SK-N-SH (cell line): ENCODE measurements around the gene ERLEC1. TPM values are rescaled to one million over a fixed set of nuclear protein-coding genes. Genes with fewer than 3 reads are reported as not detected.

Experiments used
- CTCF ChIA-PET: fragments of 300-600, 350-600 bp; formaldehyde crosslinking; extraction: SDS; loops from one replicate; lab custom pipeline; 2021; lab: Yijun Ruan, JAX
- POLR2A ChIA-PET: fragments of 350-600 bp; sonication (Branson Sonifier 250); formaldehyde crosslinking; extraction: SDS; loops from one replicate; lab custom pipeline; 2020; ENCODE audit warnings: antibody characterized with exemption, inconsistent platforms; lab: Yijun Ruan, JAX
- DNase-seq: peaks from one replicate; pipeline ENCODE4 v3.0.0; 2012
- H2AFZ ChIP-seq: fragments of 200-600 bp; sonication (generic); 2 replicates; pipeline ENCODE4 v1.8.1; 2016; ENCODE audit warnings: antibody characterized with exemption, mild to moderate bottlenecking, low read depth
- H3F3A ChIP-seq: fragments of 200-600 bp; sonication (generic); replicated peaks from 2 replicates; pipeline ENCODE3; 2016; ENCODE audit warnings: antibody characterized with exemption, mild to moderate bottlenecking; ENCODE audit not compliant: insufficient read depth
- H3K27ac ChIP-seq, 2 experiments: fragments of 200-500 bp in 1 of 2; fragments of 200-600 bp in 1 of 2; sonication (Bioruptor generic) in 1 of 2; sonication (generic), shearing (Covaris generic) in 1 of 2; 2 replicates each; pipeline versions ENCODE4 v1.5.1 to v1.6.1; 2014 to 2016; ENCODE audit warnings: low read depth in 2 of 2, inconsistent platforms in 1 of 2, low read length in 1 of 2, mild to moderate bottlenecking in 1 of 2, mixed read lengths in 1 of 2
- H3K27me3 ChIP-seq: fragments of 200-600 bp; sonication (generic), shearing (Covaris generic); 2 replicates; pipeline ENCODE4 v1.6.1; 2016; ENCODE audit warnings: mixed run types; ENCODE audit not compliant: insufficient read depth
- H3K36me3 ChIP-seq, 2 experiments: fragments of 200-500 bp in 1 of 2; fragments of 200-600 bp in 1 of 2; sonication (Bioruptor generic) in 1 of 2; sonication (generic) in 1 of 2; replicated peaks in 1 of 2; 2 replicates each; pipeline versions ENCODE3 to v1.5.1; 2014 to 2016; ENCODE audit warnings: low read length in 1 of 2, mild to moderate bottlenecking in 1 of 2; ENCODE audit not compliant: insufficient read depth in 2 of 2, control insufficient read depth in 1 of 2
- H3K4me1 ChIP-seq, 2 experiments: fragments of 200-500 bp in 1 of 2; fragments of 200-600 bp in 1 of 2; sonication (Bioruptor generic) in 1 of 2; sonication (generic), shearing (Covaris generic) in 1 of 2; 2 replicates each; pipeline versions ENCODE4 v1.5.1 to v1.6.1; 2014 to 2016; ENCODE audit warnings: low read depth in 1 of 2, low read length in 1 of 2, mixed run types in 1 of 2; ENCODE audit not compliant: insufficient read depth in 2 of 2, control insufficient read depth in 1 of 2
- H3K4me2 ChIP-seq: fragments of 200-600 bp; sonication (generic), shearing (Covaris generic); 2 replicates; pipeline ENCODE4 v1.6.1; 2017; ENCODE audit warnings: mixed run types
- H3K4me3 ChIP-seq, 2 experiments: fragments of 200-500 bp in 1 of 2; fragments of 200-600 bp in 1 of 2; sonication (Bioruptor generic) in 1 of 2; sonication (generic), shearing (Covaris generic) in 1 of 2; 2 replicates each; pipeline versions ENCODE4 v1.5.1 to v1.8.1; 2014 to 2016; ENCODE audit warnings: low read depth in 2 of 2, inconsistent platforms in 1 of 2, low read length in 1 of 2, mild to moderate bottlenecking in 1 of 2, mixed read lengths in 1 of 2, moderate library complexity in 1 of 2
- H3K79me2 ChIP-seq: fragments of 200-600 bp; sonication (generic); 2 replicates; pipeline ENCODE4 v1.8.1; 2017; ENCODE audit warnings: mild to moderate bottlenecking; ENCODE audit not compliant: insufficient read depth
- H3K9ac ChIP-seq: fragments of 200-600 bp; sonication (generic); 2 replicates; pipeline ENCODE4 v1.6.1; 2017; ENCODE audit warnings: mixed run types
- H3K9me2 ChIP-seq: fragments of 200-600 bp; sonication (generic); 2 replicates; pipeline ENCODE4 v1.6.1; 2017; ENCODE audit warnings: mixed run types
- H3K9me3 ChIP-seq: fragments of 200-600 bp; sonication (generic); 2 replicates; pipeline ENCODE4 v1.6.1; 2017; ENCODE audit warnings: mixed run types, mild to moderate bottlenecking, moderate library complexity
- H4K20me1 ChIP-seq: fragments of 200-600 bp; sonication (generic); 2 replicates; pipeline ENCODE4 v1.6.1; 2017; ENCODE audit warnings: mild to moderate bottlenecking, mixed run types; ENCODE audit not compliant: insufficient read depth
- ELF1 ChIP-seq: IDR thresholded peaks from 2 replicates; pipeline ENCODE4 v1.4.0; 2012
- EZH2phosphoT487 ChIP-seq: fragments of 200-600 bp; sonication (generic); IDR thresholded peaks from 2 replicates; pipeline ENCODE4 v1.6.1; 2017; ENCODE audit warnings: low read depth, mixed run types, mild to moderate bottlenecking, antibody characterized with exemption, moderate library complexity, borderline replicate concordance
- FOXJ3 ChIP-seq: sonication (generic); formaldehyde crosslinking; IDR thresholded peaks from 2 replicates; pipeline ENCODE4 v1.5.1; 2020; ENCODE audit warnings: mild to moderate bottlenecking, missing genetic modification reagents
- NFIC ChIP-seq: IDR thresholded peaks from 2 replicates; pipeline ENCODE4 v1.4.0; 2012; ENCODE audit warnings: borderline replicate concordance
- RAD21 ChIP-seq: IDR thresholded peaks from 2 replicates; pipeline ENCODE4 v1.6.1; 2012; ENCODE audit warnings: mild to moderate bottlenecking, low read length
- WGBS: methylation state at CpG from one replicate; pipeline ENCODE4 v1.1.6; 2017; ENCODE audit warnings: low lambda C conversion rate; 5-methylcytosine and 5-hydroxymethylcytosine counted together
- polyA plus RNA-seq, 3 experiments: library from polyadenylated mRNA; depleted of rRNA; stranded (reverse); fragments of >200 nt; gene quantifications; 2 replicates each; pipeline ENCODE4 v1.2.3, GENCODE V29; 2012
- TF ChIP-seq, protein P1 (sequence below): IDR thresholded peaks from 2 replicates; pipeline ENCODE4 v1.4.0; 2012; ENCODE audit warnings: low read depth
- TF ChIP-seq, protein P2 (sequence below): fragments of 150-350 bp; IDR thresholded peaks from 2 replicates; pipeline ENCODE4 v1.6.1; 2017; ENCODE audit warnings: antibody characterized with exemption, low read length, low read depth, borderline replicate concordance
- TF ChIP-seq, protein P3 (sequence below): fragments of 200-600 bp; sonication (generic); IDR thresholded peaks from 2 replicates; pipeline ENCODE4 v1.6.1; 2017; ENCODE audit warnings: antibody characterized with exemption, mild to moderate bottlenecking, moderate library complexity

The ERLEC1 gene
- polyA plus RNA-seq, 1 of the 3 experiments (the other 2 are of a cell fraction), result 61.7 TPM

DNA sequence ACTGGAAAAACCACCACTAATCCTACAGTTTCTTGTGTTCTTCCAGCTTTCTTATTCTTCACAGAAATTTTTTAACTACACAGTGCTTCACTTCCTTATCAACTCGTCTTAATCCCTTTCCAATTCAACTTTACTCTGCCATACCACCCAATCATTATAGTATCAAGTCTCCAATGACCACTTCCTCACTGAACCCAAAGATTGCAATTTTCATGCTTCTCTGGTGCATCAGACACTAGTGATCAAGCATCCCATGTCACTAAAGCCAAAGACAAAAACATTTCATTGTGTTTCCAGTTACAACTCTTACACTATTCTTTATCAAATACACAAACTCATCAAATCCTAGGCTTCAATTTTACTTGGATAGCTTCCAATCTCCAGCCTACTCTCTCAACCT is 9.7 kb upstream of the ERLEC1 start:
- Histone ChIP-seq H3K4me2 (no peak overlapping the region), H3K9me3 (no peaks in the 10 kb centered on the region), H4K20me1 (no peaks in the 10 kb centered on the region), H3K27ac (no peak overlapping the region), H2AFZ (no peak overlapping the region), H3K9me2 (no peaks in the 10 kb centered on the region), H3K36me3 (peaks cover 9 to 17% of the 10 kb centered on the region in 2 experiments), H3K4me1 (0 out of 4 replicates have a peak, but pooled peaks cover 0 to 5% of the 10 kb centered on the region in 2 experiments), H3F3A (no peaks in the 10 kb centered on the region), H3K4me3 (no peak overlapping the region), H3K79me2 (peaks cover 88% of the 10 kb centered on the region), H3K9ac (no peak overlapping the region), H3K27me3 (no peaks in the 10 kb centered on the region)
- POLR2A ChIA-PET, result no interaction called here
- DNase-seq, result no peak
- WGBS, result 79% methylated on average over 1 of the region's 1 CpG
- no peak for TF ChIP-seq FOXJ3 (CRISPR knock-in tag)
- no peak for TF ChIP-seq NFIC
- no peak for TF ChIP-seq EZH2phosphoT487
- CTCF ChIA-PET, result interaction anchor here (1.3 to 1.6 kb wide), 2 partner anchors 9 to 10 kb away, joined by 3 read pairs; no protein-coding TSS in a partner anchor

DNA sequence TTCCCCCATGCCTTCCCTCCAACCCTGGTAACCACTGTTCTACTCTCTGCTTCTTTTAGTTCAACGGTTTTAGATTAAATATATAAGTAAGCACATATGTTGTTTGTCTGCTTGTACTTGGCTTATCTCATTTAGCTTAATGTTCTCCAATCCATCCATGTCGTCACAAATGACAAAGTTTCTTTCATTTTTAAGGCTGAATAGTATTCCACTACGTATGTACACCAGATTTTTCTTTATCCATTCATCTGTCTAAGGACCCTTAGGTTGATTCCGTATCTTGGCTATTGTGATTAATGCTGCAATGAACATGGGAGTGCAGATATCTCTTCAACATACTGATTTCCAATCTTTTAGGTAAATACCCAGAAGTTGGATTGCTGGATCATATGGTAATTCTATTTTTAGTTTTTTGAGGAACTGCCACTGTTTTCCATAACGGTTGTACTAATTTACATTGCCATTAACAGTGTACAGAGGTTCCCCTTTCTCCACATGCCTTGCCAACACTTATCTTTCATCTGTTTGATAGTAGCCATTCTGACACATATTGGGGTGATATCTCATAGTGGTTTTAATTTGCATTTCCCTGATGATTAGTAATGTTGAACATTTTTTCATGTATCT is 8.2 kb upstream of the ERLEC1 start:
- POLR2A ChIA-PET, result no interaction called here
- Histone ChIP-seq H3K36me3 (peaks cover 9 to 17% of the 10 kb centered on the region in 2 experiments), H2AFZ (no peak overlapping the region), H3K4me3 (no peak overlapping the region), H3K9ac (no peak overlapping the region), H3K79me2 (peaks cover 93% of the 10 kb centered on the region), H3F3A (no peaks in the 10 kb centered on the region), H3K27ac (no peak overlapping the region), H3K27me3 (no peaks in the 10 kb centered on the region), H3K9me2 (no peaks in the 10 kb centered on the region), H3K9me3 (no peaks in the 10 kb centered on the region), H4K20me1 (no peaks in the 10 kb centered on the region), H3K4me1 (0 out of 4 replicates have a peak, but pooled peaks cover 0 to 5% of the 10 kb centered on the region in 2 experiments), H3K4me2 (no peak overlapping the region)
- TF ChIP-seq, protein P1, sequence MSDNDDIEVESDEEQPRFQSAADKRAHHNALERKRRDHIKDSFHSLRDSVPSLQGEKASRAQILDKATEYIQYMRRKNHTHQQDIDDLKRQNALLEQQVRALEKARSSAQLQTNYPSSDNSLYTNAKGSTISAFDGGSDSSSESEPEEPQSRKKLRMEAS, result no peak
- TF ChIP-seq, protein P2, sequence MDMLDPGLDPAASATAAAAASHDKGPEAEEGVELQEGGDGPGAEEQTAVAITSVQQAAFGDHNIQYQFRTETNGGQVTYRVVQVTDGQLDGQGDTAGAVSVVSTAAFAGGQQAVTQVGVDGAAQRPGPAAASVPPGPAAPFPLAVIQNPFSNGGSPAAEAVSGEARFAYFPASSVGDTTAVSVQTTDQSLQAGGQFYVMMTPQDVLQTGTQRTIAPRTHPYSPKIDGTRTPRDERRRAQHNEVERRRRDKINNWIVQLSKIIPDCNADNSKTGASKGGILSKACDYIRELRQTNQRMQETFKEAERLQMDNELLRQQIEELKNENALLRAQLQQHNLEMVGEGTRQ, result no peak
- TF ChIP-seq RAD21 (no peak), ELF1 (no peak)
- TF ChIP-seq, protein P3, sequence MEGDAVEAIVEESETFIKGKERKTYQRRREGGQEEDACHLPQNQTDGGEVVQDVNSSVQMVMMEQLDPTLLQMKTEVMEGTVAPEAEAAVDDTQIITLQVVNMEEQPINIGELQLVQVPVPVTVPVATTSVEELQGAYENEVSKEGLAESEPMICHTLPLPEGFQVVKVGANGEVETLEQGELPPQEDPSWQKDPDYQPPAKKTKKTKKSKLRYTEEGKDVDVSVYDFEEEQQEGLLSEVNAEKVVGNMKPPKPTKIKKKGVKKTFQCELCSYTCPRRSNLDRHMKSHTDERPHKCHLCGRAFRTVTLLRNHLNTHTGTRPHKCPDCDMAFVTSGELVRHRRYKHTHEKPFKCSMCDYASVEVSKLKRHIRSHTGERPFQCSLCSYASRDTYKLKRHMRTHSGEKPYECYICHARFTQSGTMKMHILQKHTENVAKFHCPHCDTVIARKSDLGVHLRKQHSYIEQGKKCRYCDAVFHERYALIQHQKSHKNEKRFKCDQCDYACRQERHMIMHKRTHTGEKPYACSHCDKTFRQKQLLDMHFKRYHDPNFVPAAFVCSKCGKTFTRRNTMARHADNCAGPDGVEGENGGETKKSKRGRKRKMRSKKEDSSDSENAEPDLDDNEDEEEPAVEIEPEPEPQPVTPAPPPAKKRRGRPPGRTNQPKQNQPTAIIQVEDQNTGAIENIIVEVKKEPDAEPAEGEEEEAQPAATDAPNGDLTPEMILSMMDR, result no peak
- CTCF ChIA-PET, result interaction anchor here (1.3 to 1.6 kb wide), 2 partner anchors 11 to 12 kb away, joined by 3 read pairs; no protein-coding TSS in a partner anchor
- WGBS, result 85% methylated on average over 5 of the region's 5 CpGs
- no peak for DNase-seq
